ENCODE results near the gene AFAP1.

The AFAP1 gene

GRCh38 chr4:7714738-7715137, 224.9 kb downstream of the AFAP1 start:
- DNase-seq (ENCODE audit: low spot score) = no peak

GRCh38 chr4:7714176-7714575, 225.5 kb downstream of the AFAP1 start:
- DNase-seq (ENCODE audit: low spot score) = no peak

- no peak for DNase-seq (ENCODE audit: low spot score)
Measured at GRCh38 chr4:7713757-7714156, 225.9 kb downstream of the AFAP1 start.

GRCh38 chr4:7712021-7712671, 227.5 kb downstream of the AFAP1 start:
- no peak for DNase-seq (ENCODE audit: low spot score)

GRCh38 chr4:7711307-7711963, 228.2 kb downstream of the AFAP1 start:
- DNase-seq (ENCODE audit: low spot score) = no peak

GRCh38 chr4:7710576-7711306, 228.9 kb downstream of the AFAP1 start:
- DNase-seq (ENCODE audit: low spot score) = no peak

- DNase-seq (ENCODE audit: low spot score) = no peak
Measured at GRCh38 chr4:7710126-7710525, 229.5 kb downstream of the AFAP1 start.

- no peak for DNase-seq (ENCODE audit: low spot score)
Measured at GRCh38 chr4:7709431-7709830, 230.2 kb downstream of the AFAP1 start.

GRCh38 chr4:7708981-7709380, 230.7 kb downstream of the AFAP1 start:
- DNase-seq (ENCODE audit: low spot score) = no peak
